IMR-90 (cell line): Measurements from ENCODE around the gene RPS6KA6.

ENCODE experiments used
- CEBPB ChIP-seq: IDR thresholded peaks from 2 replicates; pipeline ENCODE4 v1.6.1; 2012; ENCODE audit warnings: low read depth, low read length, improper control_type of control experiment
- CHD1 ChIP-seq: IDR thresholded peaks from 2 replicates; pipeline ENCODE4 v1.6.1; 2012; ENCODE audit warnings: low read depth, low read length, improper control_type of control experiment
- CTCF ChIP-seq: conservative IDR thresholded peaks from 2 replicates; pipeline ENCODE4 v1.5.1; 2012; ENCODE audit warnings: mild to moderate bottlenecking, low read depth, low read length, improper control_type of control experiment
- ELK1 ChIP-seq: fragments of 150-350 bp; IDR thresholded peaks from 2 replicates; pipeline ENCODE4 v1.6.1; 2016; ENCODE audit warnings: low read depth, mild to moderate bottlenecking, low read length, moderate library complexity, borderline replicate concordance
- FOS ChIP-seq: fragments of 150-350 bp; IDR thresholded peaks from 2 replicates; pipeline ENCODE4 v1.6.1; 2016; ENCODE audit warnings: low read depth, low read length
- MAFK ChIP-seq: IDR thresholded peaks from 2 replicates; pipeline ENCODE4 v1.6.1; 2012; ENCODE audit warnings: low read depth, low read length, improper control_type of control experiment
- MAZ ChIP-seq: IDR thresholded peaks from 2 replicates; pipeline ENCODE4 v1.6.1; 2012; ENCODE audit warnings: low read depth, mild to moderate bottlenecking, low read length, improper control_type of control experiment, moderate library complexity, borderline replicate concordance
- POLR2A ChIP-seq: IDR thresholded peaks from 2 replicates; pipeline ENCODE4 v1.6.1; 2012; ENCODE audit warnings: mild to moderate bottlenecking, low read depth, low read length
- RCOR1 ChIP-seq: IDR thresholded peaks from 2 replicates; pipeline ENCODE4 v1.6.1; 2012; ENCODE audit warnings: mild to moderate bottlenecking, low read length, improper control_type of control experiment; ENCODE audit not compliant: insufficient replicate concordance
- RFX5 ChIP-seq: IDR thresholded peaks from 2 replicates; pipeline ENCODE4 v1.8.0; 2012; ENCODE audit warnings: low read depth, mild to moderate bottlenecking, low read length, moderate library complexity
- SMC3 ChIP-seq: fragments of 150-350 bp; IDR thresholded peaks from 2 replicates; pipeline ENCODE4 v1.6.1; 2016; ENCODE audit warnings: low read depth, mild to moderate bottlenecking, antibody characterized with exemption, low read length, moderate library complexity

GRCh38 chrX:84219551-84219950, 31.6 kb upstream of the RPS6KA6 start:
- no peak for TF ChIP-seq MAZ
- TF ChIP-seq MAFK = no peak
- TF ChIP-seq CTCF = no peak
- TF ChIP-seq SMC3 = no peak
- no peak for TF ChIP-seq CEBPB
- no peak for TF ChIP-seq POLR2A
- TF ChIP-seq FOS = no peak
- TF ChIP-seq RFX5 = no peak
- no peak for TF ChIP-seq RCOR1
- TF ChIP-seq CHD1 = no peak
- TF ChIP-seq ELK1 = no peak
